Eye (tissue), 1 donor: Measurements from ENCODE around the gene CDKN2AIPNL.
"Not testable (repeated sequence)": the region's sequence is repeated elsewhere in the genome, so short reads cannot be mapped to it uniquely, and the experiment has no call there.

Source experiments
- DNase-seq: peaks from one replicate; pipeline ENCODE4 v3.0.0-alpha.2; 2015

The CDKN2AIPNL gene

DNA sequence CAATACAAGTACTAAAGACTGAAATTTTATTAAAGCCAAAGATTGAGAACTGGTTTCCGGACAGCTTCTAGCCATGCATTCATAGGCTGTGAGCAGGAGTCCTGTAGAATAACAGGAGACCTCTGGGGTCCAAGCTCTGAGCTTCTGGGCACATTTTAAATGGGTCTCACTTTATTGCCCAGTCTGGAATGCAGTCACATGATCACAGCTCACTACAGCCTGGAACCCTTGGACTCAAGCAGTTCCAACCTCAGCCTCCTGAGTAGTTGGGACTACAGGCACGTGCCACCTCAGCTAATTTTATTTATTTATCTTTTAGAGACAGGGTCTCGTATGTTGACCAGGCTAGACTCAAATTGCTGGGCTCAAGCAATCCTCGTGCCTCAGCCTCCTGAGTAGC is 15.4 kb downstream of the CDKN2AIPNL start:
- no peak for DNase-seq

DNA sequence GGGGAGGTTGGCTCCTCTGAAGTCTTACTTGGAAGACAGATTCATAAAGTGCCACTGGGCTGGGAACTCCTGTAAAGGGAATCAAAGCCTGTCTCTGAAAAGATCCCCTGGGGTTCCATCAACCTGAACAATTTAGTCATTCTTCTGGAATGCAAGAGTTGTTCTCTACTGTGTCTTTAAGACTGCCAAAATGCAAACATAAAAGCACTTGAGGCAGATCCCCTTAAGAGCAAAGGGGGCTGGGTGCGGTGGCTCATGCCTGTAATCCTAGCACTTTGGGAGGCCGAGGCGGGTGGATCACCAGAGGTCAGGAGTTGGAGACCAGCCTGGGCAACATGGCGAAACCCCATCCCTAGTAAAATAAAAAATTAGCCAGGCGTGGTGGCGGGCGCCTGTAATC is 16.7 kb downstream of the CDKN2AIPNL start:
- no peak for DNase-seq

DNA sequence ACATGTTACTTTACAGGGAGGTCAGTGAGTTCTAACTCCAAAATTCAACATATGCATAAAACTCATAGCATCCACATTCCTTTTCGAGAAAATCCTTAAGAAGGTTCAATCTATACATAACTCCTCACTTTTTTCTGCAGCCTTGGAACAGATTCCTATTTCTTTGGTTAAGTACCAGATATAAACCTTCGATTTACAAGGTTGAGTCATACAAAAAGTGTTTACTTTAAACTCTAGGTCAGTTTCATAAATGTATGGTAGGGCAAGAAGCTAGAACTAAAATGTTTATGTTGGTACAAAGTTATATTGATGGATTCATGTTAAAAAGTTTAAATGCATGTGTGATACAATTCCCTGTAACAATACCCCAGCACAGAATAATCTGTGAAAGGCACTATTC is 19.4 kb downstream of the CDKN2AIPNL start:
- DNase-seq: no peak

DNA sequence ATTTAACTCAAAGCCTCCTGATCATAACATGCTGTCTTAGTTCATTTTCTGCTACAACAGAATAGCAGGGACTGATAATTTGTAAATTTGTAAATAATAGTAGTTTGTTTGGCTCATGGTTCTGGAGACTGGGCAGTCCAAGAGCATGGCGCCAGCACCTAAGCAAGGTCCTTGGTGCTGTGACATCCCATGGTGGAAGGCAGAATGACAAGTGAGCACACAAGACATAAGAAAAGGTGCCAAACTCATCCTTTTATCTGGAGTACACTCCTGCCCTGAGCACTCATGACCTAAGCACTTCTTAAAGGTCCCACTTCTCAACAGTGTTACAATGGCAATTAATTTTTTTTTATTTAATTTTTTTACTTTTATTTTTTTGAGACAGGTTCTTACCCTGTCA is 24.2 kb downstream of the CDKN2AIPNL start:
- DNase-seq: no peak

DNA sequence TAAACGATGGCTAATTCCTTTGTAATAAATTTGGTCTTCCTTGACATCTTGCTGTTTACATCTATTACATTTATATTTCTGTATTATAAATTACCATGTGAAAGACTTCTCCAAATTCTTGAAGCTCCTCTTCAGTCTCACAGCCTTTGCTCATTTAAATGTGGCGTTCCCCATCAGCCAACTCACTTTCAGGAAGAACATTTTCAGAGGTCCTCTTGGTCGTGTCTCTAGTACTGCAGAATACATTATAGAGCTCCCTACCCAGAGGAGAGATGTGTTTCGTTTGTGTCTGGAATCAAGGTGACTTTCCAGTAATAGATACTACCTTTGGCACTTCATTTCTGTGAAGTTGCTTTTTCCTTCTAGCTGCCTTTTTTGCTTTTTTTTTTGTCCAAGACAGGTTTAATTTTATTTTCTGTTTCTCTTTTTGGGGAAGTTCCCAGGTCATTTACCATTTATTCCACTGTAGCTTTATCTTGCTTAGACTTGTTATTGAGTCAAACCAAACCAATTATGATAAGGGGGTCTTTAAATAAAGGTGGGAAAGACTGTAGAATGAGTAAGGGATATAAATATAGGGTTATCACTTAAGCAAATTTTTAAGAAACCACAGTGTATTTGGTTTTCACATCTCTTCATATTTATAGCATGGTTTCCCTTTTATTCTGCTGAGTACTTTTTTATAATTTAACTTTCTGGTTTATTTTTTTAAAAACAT is 27.5 kb downstream of the CDKN2AIPNL start:
- DNase-seq: no peak

DNA sequence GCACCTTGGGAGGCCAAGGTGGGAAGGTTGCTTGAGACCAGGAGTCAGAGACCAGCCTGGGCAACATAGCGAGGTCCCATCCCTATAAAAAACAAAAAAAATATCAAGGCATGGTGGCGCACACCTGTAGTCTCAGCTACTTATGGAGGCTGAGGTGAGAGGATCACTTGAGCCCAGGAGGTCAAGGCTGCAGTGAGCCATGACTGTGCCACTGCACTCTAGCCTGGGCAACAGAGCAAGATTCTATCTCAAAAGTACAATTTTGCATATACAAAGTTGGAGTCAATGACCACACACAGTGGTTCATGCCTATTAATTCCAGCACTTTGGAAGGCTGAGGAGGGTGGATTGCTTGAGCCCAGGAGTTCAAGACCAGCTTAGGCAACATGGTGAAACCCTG is 29.5 kb downstream of the CDKN2AIPNL start:
- not testable (repeated sequence) for DNase-seq

DNA sequence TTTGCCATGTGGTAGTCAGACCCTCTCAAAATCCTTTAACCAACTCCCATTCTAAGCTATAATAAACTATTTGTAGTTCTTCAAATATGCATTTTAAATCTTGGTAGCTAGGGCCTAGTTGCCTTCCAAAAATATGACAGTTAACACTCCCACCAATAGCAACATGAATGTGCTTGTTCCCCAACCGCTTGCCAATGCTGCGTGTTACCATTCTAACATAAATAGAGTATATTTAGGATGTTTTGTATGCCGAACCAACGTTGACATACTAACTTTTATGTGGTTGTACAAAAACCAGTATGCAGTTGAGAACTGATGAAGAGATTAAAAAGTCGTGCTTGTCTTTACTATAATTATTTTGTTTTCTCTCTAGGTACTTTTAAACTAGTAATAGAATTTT is 31.3 kb downstream of the CDKN2AIPNL start:
- no peak for DNase-seq

DNA sequence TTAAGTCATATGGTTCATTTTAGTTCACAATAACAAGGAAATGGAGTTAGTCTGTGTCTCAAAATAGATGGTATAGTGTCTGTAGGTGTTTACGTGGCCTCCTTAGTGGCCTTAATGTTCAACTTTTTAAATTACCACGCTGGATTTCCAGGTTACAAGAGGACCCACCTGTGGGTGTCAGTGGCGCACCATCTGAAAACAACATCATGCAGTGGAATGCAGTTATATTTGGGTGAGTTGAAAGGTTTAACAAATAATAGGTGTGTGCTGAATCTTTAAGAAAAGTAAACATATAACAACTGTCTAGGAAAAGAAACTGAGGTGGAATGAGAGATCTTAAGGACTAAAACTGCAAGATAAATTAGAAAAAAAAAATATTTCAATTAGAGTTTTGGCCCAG is 37.4 kb downstream of the CDKN2AIPNL start:
- DNase-seq: no peak

DNA sequence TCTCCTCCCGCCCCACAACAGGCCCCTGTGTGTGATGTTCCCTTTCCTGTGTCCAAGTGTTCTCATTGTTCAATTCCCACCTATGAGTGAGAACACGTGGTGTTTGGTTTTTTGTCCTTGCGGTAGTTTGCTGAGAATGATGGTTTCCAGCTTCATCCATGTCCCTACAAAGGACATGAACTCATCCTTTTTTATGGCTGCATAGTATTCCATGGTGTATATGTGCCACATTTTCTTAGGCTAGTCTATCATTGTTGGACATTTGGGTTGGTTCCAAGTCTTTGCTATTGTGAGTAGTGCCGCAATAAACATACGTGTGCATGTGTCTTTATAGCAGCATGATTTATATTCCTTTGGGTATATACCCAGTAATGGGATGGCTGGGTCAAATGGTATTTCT is 38.0 kb downstream of the CDKN2AIPNL start:
- not testable (repeated sequence) for DNase-seq

DNA sequence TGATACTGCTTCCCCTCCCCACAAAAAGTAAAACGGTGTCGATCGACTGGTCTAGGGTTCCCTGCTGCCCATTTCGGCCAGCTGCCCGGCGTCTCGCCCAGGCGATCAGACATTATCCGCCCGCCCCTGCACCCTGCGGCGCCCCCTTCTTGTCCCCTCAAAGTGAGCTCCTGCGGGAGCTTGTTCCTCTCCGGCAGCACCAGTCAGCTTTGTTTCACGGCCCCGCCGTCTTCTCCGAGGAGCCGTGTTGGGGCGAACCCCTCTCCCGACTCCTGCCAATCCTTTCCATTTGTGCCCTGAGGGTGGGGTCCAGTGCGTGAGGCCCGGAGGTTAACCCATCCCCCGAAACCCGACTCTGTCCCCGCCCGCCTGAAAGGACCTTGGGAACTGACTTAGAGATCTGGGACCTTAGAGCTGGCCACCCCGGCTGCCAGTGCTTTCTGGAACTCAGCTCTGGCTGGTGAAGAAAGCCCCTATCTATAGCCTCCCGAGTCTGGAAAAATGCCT is 39.8 kb downstream of the CDKN2AIPNL start:
- DNase-seq: peak; percentile 72

DNA sequence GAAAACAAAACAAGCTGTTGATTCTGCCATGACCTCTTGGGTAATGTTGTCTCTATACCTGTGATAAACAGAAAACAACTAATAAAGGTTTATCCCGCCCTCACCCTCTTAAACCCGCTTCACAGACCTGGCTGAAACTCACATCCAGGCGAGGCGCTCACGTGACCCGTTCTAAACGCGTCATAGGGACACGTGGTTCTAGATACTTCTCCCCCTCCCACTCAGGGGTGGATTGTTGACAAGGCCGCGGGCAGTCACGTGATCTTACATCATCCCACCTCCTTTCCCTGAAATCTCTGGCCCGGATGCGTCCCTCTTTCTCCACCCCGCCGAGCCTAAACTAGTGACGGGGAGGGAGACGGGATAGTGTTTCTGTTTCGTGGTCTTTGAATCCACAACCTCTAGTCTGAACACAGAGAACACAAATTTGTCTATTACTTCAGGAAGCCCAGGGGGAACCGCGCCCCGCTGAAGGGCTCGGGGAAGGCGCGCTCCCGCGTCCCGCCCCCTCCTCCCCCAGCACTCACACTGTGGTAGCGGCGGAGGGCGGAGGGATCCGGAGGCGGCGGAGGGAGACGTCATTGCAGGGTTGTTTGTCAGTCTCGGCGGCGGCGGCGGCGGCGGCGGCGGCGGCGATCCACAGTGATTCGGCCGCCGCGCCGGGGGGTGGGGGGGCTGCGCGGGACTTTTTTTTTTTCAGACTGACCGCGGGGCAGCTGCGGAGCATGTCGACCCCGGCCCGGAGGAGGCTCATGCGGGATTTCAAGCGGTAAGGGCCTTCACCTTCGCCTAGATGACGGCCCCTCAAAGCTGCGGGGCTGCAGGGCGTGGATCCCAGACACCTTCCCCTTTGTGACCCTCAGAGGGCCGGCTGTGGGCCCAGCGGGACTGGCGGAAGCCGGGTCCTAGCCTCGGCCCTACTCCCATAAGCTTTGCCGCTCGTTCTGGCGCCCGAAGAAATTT is 40.5 kb downstream of the CDKN2AIPNL start, which contains the start of gene UBE2B:
TSS of gene UBE2B (plus strand) at position 699 of the 963 bp plus-strand sequence. CDS start at position 726, 27 bp downstream.
- peak; percentile 100 for DNase-seq

DNA sequence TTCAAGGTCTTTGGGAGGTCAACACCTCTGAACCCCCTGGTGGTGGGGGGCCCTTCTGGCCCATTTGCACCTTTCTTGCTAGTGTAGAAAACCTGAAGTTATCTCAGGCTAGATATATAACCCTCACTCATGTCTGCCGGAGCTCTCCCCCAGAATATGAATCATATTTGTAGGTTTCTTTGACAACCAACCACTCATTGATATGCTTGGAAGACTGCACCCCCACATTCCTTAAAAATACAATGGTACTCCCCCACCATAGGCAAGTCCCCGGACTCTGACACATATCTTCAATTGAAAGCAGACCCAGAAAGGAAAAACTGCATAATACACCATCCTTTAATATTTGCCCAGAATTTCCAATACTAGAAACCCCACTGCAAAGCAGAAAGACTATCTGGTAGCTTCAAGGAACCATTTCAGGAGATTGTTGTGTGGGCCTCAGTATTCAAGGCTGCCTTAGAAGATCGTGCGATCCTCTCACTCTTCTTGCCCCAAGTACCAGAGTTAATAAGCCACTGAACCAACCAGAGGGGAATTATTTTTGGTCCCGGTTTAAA is 41.3 kb downstream of the CDKN2AIPNL start:
- no peak for DNase-seq

DNA sequence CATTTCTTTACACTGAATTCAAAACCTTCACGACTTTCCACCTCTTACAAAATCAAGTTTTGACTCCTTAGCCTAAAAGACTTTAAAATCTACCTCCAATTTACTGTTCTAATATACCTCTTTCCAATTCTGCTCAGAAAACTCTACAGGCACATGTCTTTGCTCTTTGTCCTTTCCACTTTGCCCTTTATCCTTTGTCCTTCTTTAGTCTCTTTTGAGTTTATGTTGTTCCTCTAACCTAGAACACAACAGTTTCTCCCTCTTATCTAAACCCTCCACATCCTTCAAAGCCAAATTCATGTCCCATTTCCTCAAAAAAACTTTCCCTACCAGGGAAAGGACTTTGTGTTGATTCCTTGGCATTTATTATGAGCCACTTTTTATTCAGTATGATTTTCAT is 46.1 kb downstream of the CDKN2AIPNL start:
- no peak for DNase-seq

DNA sequence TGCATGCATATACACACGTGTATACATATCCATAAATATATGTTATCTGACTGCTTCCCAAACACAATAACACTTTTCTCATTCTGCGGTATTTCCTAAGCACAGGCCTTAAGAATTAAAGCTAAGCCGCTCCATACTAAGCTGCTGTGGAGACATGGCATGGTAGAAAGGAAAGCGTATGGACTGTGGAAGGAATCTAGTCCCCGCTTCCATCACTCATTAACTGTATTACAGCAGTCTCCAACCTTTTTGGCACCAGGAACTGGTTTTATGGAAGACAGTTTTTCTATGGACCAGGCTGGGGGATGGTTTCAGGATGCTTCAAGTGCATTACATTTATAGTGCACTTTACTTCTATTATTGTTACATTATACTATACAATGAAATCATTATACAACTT is 56.0 kb downstream of the CDKN2AIPNL start:
- no peak for DNase-seq
